SKM-1 (cell line): Measurements from ENCODE around the gene SOS1.
A peak's percentile ranks its signal among the peaks of the same experiment; 100 is the strongest.

Experiments used
- DNase-seq: peaks from one replicate; lab custom pipeline; 2025; ENCODE audit not compliant: unreplicated experiment; lab: John Stamatoyannopoulos, UW

SOS1 gene

GRCh38 chr2:39033980-39034379, 86.9 kb downstream of the SOS1 start:
- DNase-seq = no peak

DNA sequence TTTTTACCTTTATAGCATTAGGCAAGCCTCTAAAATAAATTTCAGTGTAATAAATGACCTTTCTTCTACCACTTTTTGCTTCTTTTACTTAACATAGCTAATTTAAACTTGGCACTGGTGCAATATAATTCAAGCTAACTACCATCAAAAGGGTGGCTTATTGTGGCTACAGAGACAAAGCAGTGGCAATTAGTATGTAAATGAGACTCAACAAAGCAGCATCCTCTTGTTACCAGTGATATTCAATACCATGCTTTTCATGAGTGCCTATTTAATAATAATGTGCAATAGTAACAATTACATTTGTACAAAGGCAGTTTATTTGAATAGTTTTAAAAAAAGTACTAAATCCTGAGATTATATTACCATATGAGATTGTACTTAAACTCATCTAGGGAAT, 93.4 kb downstream of the SOS1 start:
- DNase-seq = no peak

GRCh38 chr2:39024833-39025232, 96.0 kb downstream of the SOS1 start:
- DNase-seq = no peak

- DNase-seq = no peak
Observed at GRCh38 chr2:39023649-39024048, 97.2 kb downstream of the SOS1 start.

- no peak for DNase-seq
Observed at GRCh38 chr2:39022642-39023235, 98.1 kb downstream of the SOS1 start.

DNA sequence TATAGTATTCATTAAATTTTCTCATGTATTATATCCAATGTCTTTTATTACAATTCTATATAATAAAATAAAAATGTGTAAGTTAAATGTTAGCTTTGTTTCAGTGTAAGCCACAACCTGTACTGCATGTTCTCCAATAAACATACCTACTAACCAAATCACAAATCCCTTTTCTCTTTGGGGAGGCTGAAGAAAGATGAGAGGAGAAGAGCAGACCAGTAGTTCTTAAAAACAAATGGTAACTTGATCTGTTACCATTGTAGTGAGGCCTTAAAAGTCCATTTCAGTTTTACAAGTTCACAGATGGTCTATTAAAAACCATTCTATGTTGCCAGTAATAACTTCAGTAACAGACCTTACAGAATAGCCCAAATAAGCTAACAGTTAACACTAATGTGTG, 100.5 kb downstream of the SOS1 start:
- no peak for DNase-seq

DNA sequence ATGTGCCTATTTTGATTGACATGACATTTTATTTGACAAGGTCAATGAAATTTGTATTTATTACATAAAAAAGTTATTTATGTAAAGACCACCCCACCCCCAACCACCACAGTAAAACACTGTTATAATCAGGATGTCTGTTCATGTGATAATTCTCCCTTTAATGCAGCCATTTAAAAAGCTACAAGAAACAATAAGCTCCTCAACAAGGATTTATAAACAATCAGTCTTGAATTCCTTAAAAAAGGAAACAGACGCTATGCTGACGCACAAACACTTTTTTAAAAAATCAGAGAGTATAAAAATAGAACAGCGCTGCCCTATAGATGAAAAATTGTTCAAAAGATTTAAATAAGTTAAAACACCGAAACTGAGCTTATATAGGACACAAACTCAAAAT, 102.2 kb downstream of the SOS1 start:
- no peak for DNase-seq

DNA sequence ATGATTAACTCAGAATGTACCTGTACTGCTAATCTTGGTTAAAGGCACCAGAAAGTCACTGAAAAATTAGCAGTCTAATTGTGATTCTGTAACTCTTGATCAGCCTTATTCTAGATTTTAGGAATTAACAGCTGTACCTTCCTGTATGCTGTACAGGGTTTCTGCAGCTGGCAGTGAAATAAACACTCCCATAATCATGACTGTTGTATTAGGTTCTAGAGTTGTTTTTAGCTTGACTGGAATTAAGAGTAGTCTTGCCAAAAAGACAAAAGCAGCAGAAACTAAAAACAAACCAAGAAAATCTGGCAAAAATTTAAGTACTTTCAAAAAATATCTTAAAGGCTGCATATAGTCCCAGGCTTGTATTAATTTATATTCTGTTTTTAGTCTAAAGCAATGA, 103.5 kb downstream of the SOS1 start:
- no peak for DNase-seq

GRCh38 chr2:39015424-39015823, 105.4 kb downstream of the SOS1 start:
- DNase-seq = no peak

DNA sequence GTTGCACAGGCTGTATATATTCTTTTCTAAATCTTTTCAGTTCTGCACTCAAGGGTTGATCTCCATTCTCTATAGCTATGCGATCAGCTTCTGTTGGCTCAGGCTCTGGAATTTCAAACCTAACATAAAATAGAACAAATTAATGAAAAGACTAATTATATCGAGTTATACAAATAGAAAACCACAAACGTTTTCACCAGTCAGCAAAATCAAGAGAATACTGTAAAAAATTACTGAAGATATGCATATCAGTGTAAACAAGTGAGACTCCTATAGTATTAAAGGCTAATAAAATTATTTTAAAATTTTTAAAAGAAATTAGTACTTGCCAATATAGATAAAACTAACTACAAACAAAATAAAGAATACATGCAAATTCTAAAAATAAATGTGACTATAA, 107.0 kb downstream of the SOS1 start:
- DNase-seq = no peak

- DNase-seq = no peak
Observed at GRCh38 chr2:39008665-39009064, 112.2 kb downstream of the SOS1 start.

- no peak for DNase-seq
Observed at GRCh38 chr2:39007875-39008504, 112.9 kb downstream of the SOS1 start.

- DNase-seq = no peak
Observed at GRCh38 chr2:39000552-39000951, 120.3 kb downstream of the SOS1 start.

- DNase-seq = no peak
Observed at GRCh38 chr2:38997781-38998180, 123.1 kb downstream of the SOS1 start.

GRCh38 chr2:38991899-38992298, 129.0 kb downstream of the SOS1 start:
- DNase-seq = no peak

- no peak for DNase-seq
Observed at GRCh38 chr2:38988716-38989115, 132.1 kb downstream of the SOS1 start.

GRCh38 chr2:38982498-38982897, 138.4 kb downstream of the SOS1 start:
- DNase-seq = no peak

GRCh38 chr2:38981670-38982357, 139.0 kb downstream of the SOS1 start:
- no peak for DNase-seq

GRCh38 chr2:38981003-38981669, 139.7 kb downstream of the SOS1 start:
- DNase-seq = no peak

GRCh38 chr2:38978908-38979307, 141.9 kb downstream of the SOS1 start:
- no peak for DNase-seq

- DNase-seq = peak; percentile 52
Observed at GRCh38 chr2:38978296-38978903, 142.5 kb downstream of the SOS1 start.

DNA sequence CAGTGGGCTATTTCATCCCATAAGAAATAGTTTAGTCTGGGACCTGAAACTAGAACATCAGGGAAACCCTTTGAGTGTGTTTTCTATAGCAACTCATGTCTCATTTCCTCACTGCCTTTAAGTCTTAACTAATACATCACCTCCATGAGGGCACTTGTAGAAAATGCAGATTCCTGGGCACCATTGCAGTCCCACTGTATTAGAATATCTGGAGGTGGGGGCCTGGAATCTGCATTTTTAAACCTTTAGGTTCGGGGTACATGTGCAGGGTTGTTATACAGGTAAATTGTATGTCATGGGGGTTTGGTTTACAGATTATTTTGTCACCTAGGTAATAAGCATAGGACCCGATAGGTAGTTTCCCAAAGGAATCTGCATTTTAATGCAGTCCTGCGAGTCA, 143.8 kb downstream of the SOS1 start:
- DNase-seq = no peak
